HCT116 (cell line): ENCODE results near the gene DEFB128. TPM values are rescaled to one million over a fixed set of nuclear protein-coding genes. Genes with fewer than 3 reads are reported as not detected.

Experiments used
- ATAC-seq: fragments of 200-7000 bp; cut with Tn5 transposase; 2 replicates; pipeline ENCODE4 v1.9.1; 2020; ENCODE audit warnings: mild to moderate bottlenecking, moderate library complexity
- BruUV-seq: library from RNA; stranded (reverse); fragments of 400-500 nt; replicated peaks from 2 replicates; lab custom pipeline; 2021; lab: Mats Ljungman, UMichigan
- CTCF ChIA-PET: fragments of 300-600 bp; sonication (Branson Sonifier 250); formaldehyde crosslinking; loops from one replicate; lab custom pipeline; 2021; ENCODE audit warnings: antibody characterized with exemption; lab: Charles Lee
- POLR2A ChIA-PET: fragments of 300-600, 350-600 bp; sonication (Branson Sonifier 250); formaldehyde crosslinking; loops from one replicate; lab custom pipeline; 2021; ENCODE audit warnings: antibody characterized with exemption; lab: Charles Lee
- RAD21 ChIA-PET, 2 experiments: fragments of 300-600 bp; sonication (Branson Sonifier 250); formaldehyde crosslinking; loops; one replicate each; lab custom pipeline; 2023; ENCODE audit warnings: low total read pairs in 2 of 2; ENCODE audit not compliant: uncharacterized antibody in 2 of 2, unreplicated experiment in 2 of 2, low non-redundant PET in 1 of 2; lab: Charles Lee
- DNase-seq: peaks from one replicate; pipeline ENCODE4 v3.0.0-alpha.2; 2010; ENCODE audit warnings: low read depth, low spot score
- H2AFZ ChIP-seq: fragments of 200-600 bp; shearing (Covaris generic), sonication (generic); 2 replicates; pipeline ENCODE4 v1.6.1; 2017; ENCODE audit warnings: low read depth, mixed run types, mixed read lengths, antibody characterized with exemption, low read length; ENCODE audit not compliant: poor library complexity, severe bottlenecking
- H3K27ac ChIP-seq: 2 replicates; pipeline ENCODE4 v1.5.1; 2012; ENCODE audit warnings: low read depth, low read length
- H3K27me3 ChIP-seq: fragments of 200-600 bp; sonication (generic); 2 replicates; pipeline ENCODE4 v1.6.1; 2016; ENCODE audit warnings: mixed run types, low read length, mixed read lengths; ENCODE audit not compliant: insufficient read depth
- H3K36me3 ChIP-seq, 2 experiments: fragments of 200-500 bp in 1 of 2; fragments of 200-600 bp in 1 of 2; sonication (Bioruptor generic) in 1 of 2; sonication (generic) in 1 of 2; 2 replicates each; pipeline versions ENCODE4 v1.5.1 to v1.6.1; 2014 to 2016; ENCODE audit warnings: low read length in 2 of 2, inconsistent platforms in 1 of 2, mixed read lengths in 1 of 2, mixed run types in 1 of 2; ENCODE audit not compliant: insufficient read depth in 2 of 2, control insufficient read depth in 1 of 2
- H3K4me1 ChIP-seq, 2 experiments: fragments of 200-600 bp in 1 of 2; sonication (generic) in 1 of 2; 2 replicates each; pipeline versions ENCODE4 v1.5.1 to v1.6.1; 2012 to 2017; ENCODE audit warnings: low read length in 2 of 2, inconsistent platforms in 1 of 2, mild to moderate bottlenecking in 1 of 2, mixed read lengths in 1 of 2, mixed run types in 1 of 2, moderate library complexity in 1 of 2; ENCODE audit not compliant: insufficient read depth in 2 of 2, control insufficient read depth in 1 of 2
- H3K4me2 ChIP-seq: fragments of 200-600 bp; sonication (generic); 2 replicates; pipeline ENCODE4 v1.6.1; 2017; ENCODE audit warnings: mixed run types, low read length, mixed read lengths
- H3K4me3 ChIP-seq, 2 experiments: fragments of 200-600 bp in 1 of 2; sonication (generic) in 1 of 2; replicated peaks in 1 of 2; 2 replicates each; pipeline ENCODE4 v1.5.1; 2011 to 2016; ENCODE audit warnings: low read length in 2 of 2, control low read depth in 1 of 2, low read depth in 1 of 2, mild to moderate bottlenecking in 1 of 2, mixed read lengths in 1 of 2, mixed run types in 1 of 2
- H3K79me2 ChIP-seq: fragments of 200-600 bp; sonication (generic); 2 replicates; pipeline ENCODE4 v1.6.1; 2017; ENCODE audit warnings: mild to moderate bottlenecking, mixed run types, low read length, moderate library complexity, mixed read lengths; ENCODE audit not compliant: insufficient read depth
- H3K9ac ChIP-seq: fragments of 200-600 bp; sonication (generic); 2 replicates; pipeline ENCODE4 v1.6.1; 2016; ENCODE audit warnings: low read length, mixed read lengths
- H3K9me2 ChIP-seq: fragments of 200-600 bp; sonication (generic), shearing (Covaris generic); 2 replicates; pipeline ENCODE4 v1.6.1; 2017; ENCODE audit warnings: mixed run types, mild to moderate bottlenecking, moderate library complexity; ENCODE audit not compliant: insufficient read depth
- H3K9me3 ChIP-seq, 2 experiments: fragments of 200-500 bp in 1 of 2; fragments of 200-600 bp in 1 of 2; sonication (Bioruptor generic) in 1 of 2; sonication (generic) in 1 of 2; 2 replicates each; pipeline ENCODE4 v1.6.1; 2014 to 2017; ENCODE audit warnings: low read length in 2 of 2, mixed read lengths in 2 of 2, inconsistent platforms in 1 of 2, low read depth in 1 of 2, mild to moderate bottlenecking in 1 of 2, mixed run types in 1 of 2, moderate library complexity in 1 of 2; ENCODE audit not compliant: control insufficient read depth in 1 of 2, insufficient read depth in 1 of 2
- H4K20me1 ChIP-seq: fragments of 200-600 bp; sonication (generic), shearing (Covaris generic); 2 replicates; pipeline ENCODE4 v1.6.1; 2017; ENCODE audit warnings: mixed run types, mild to moderate bottlenecking, moderate library complexity; ENCODE audit not compliant: insufficient read depth
- ATF3 ChIP-seq: IDR thresholded peaks from 2 replicates; pipeline ENCODE4 v1.6.1; 2012
- CEBPB ChIP-seq: IDR thresholded peaks from 2 replicates; pipeline ENCODE4 v1.6.1; 2012; ENCODE audit warnings: low read depth
- CTCF ChIP-seq, 3 experiments: fragments of 200-600 bp in 1 of 3; sonication (generic) in 1 of 3; IDR thresholded peaks in 2 of 3; conservative IDR thresholded peaks in 1 of 3; 2 replicates each; pipeline ENCODE4 v1.5.1; 2012 to 2017; ENCODE audit warnings: low read depth in 2 of 3, low read length in 2 of 3, antibody characterized with exemption in 1 of 3, borderline replicate concordance in 1 of 3, control low read depth in 1 of 3, mild to moderate bottlenecking in 1 of 3, mixed read lengths in 1 of 3, mixed run types in 1 of 3, moderate library complexity in 1 of 3; ENCODE audit not compliant: insufficient read depth in 1 of 3
- EGR1 ChIP-seq: IDR thresholded peaks from 2 replicates; pipeline ENCODE4 v1.6.1; 2012; ENCODE audit warnings: low read depth
- EZH2phosphoT487 ChIP-seq: fragments of 200-600 bp; IDR thresholded peaks from 2 replicates; pipeline ENCODE4 v1.6.1; 2018; ENCODE audit warnings: antibody characterized with exemption, borderline replicate concordance
- FOSL1 ChIP-seq: IDR thresholded peaks from 2 replicates; pipeline ENCODE4 v1.6.1; 2012; ENCODE audit warnings: low read depth
- RAD21 ChIP-seq: IDR thresholded peaks from 2 replicates; pipeline ENCODE4 v1.6.1; 2012; ENCODE audit warnings: low read depth, mild to moderate bottlenecking
- REST ChIP-seq: IDR thresholded peaks from 2 replicates; pipeline ENCODE4 v1.6.1; 2012; ENCODE audit warnings: low read depth
- SP1 ChIP-seq: IDR thresholded peaks from 2 replicates; pipeline ENCODE4 v1.6.1; 2012; ENCODE audit warnings: low read depth
- SRF ChIP-seq: IDR thresholded peaks from 2 replicates; pipeline ENCODE4 v1.6.1; 2012; ENCODE audit warnings: low read depth
- YY1 ChIP-seq: IDR thresholded peaks from 2 replicates; pipeline ENCODE4 v1.6.1; 2011; ENCODE audit warnings: low read length, low read depth, moderate library complexity, mild to moderate bottlenecking; ENCODE audit not compliant: insufficient replicate concordance; ENCODE audit errors: extremely low read depth
- intact Hi-C: fragments of 100-400 bp; cut with micrococcal nuclease; formaldehyde crosslinking; loops from 2 replicates; pipeline ENCODE4 v1.10.0; 2022
- total RNA-seq: library from RNA; stranded (reverse); gene quantifications from one replicate; pipeline ENCODE4 v1.2.1, GENCODE V29; 2021; ENCODE audit not compliant: unreplicated experiment

The DEFB128 gene
- total RNA-seq, 1 experiment from 2014 or later: not detected

- ChIA-PET CTCF (no interaction called here), POLR2A (no interaction called here), RAD21 (no interaction called here)
- no TSS peak for BruUV-seq
- Histone ChIP-seq H3K4me3 (no peak overlapping the region), H3K27ac (no peak overlapping the region), H3K9ac (no peak overlapping the region), H3K4me1 (no peaks in the 10 kb centered on the region), H3K36me3 (no peaks in the 10 kb centered on the region), H3K79me2 (no peaks in the 10 kb centered on the region), H4K20me1 (no peaks in the 10 kb centered on the region), H3K9me2 (no peaks in the 10 kb centered on the region), H3K27me3 (0 out of 2 replicates have a peak, but pooled peaks cover 4% of the 10 kb centered on the region), H3K4me2 (no peak overlapping the region), H2AFZ (no peak overlapping the region), H3K9me3 (no peaks in the 10 kb centered on the region)
- ATAC-seq: no peak
- TF ChIP-seq YY1 (no peak), CTCF (IDR thresholded peaks at IDR 0.05 in 2 of 3, conservative IDR thresholded peaks at IDR 0.05 in 1 of 3; ENCODE audit: borderline replicate concordance in 1 of 3, insufficient read depth in 1 of 3, low read depth in 2 of 3, low read length in 2 of 3) (no peak), ATF3 (no peak), SRF (no peak), EGR1 (no peak), FOSL1 (no peak), REST (no peak), RAD21 (no peak), EZH2phosphoT487 (no peak), CEBPB (no peak), SP1 (no peak)
- intact Hi-C loops: no loop called here
- no peak for DNase-seq
Measured at GRCh38 chr20:210809-211502, 21.4 kb upstream of the DEFB128 start.
